Measurements from ENCODE around the gene DDX24.

GRCh38 chr14:94129758-94130414, 48.9 kb upstream of the DDX24 start:
- no peak for TF ChIP-seq CTCF (IDR thresholded peaks at IDR 0.05)
- TF ChIP-seq POLR2AphosphoS5 (IDR thresholded peaks at IDR 0.05), result no peak
- TF ChIP-seq POLR2A (IDR thresholded peaks at IDR 0.05), result no peak

Measured in prostate gland (tissue), 2 donors.